HepG2 (cell line): ENCODE results near the gene VSNL1. TPM values are rescaled to one million over a fixed set of nuclear protein-coding genes. Genes with fewer than 3 reads are reported as not detected.
A peak's percentile ranks its signal among the peaks of the same experiment; 100 is the strongest.

Experiments used
- CEBPB ChIP-seq: IDR thresholded peaks from 2 replicates; pipeline ENCODE4 v1.6.1; 2011; ENCODE audit warnings: low read depth, low read length, improper control_type of control experiment, borderline replicate concordance
- DNMT1 ChIP-seq: sonication (generic); formaldehyde crosslinking; IDR thresholded peaks from 2 replicates; pipeline ENCODE4 v1.5.1; 2020; ENCODE audit warnings: mild to moderate bottlenecking, missing genetic modification reagents
- HHEX ChIP-seq: IDR thresholded peaks from 2 replicates; pipeline ENCODE4 v1.6.1; 2016; ENCODE audit warnings: control low read depth
- NFYB ChIP-seq: sonication (generic); formaldehyde crosslinking; IDR thresholded peaks from 2 replicates; pipeline ENCODE4 v1.4.0; 2020; ENCODE audit warnings: missing genetic modification reagents
- NONO ChIP-seq, 2 experiments: fragments of 450-650 bp in 1 of 2; sonication (generic) in 1 of 2; formaldehyde crosslinking in 1 of 2; IDR thresholded peaks in 1 of 2; conservative IDR thresholded peaks in 1 of 2; 2 replicates each; pipeline versions ENCODE4 v1.6.1 to v1.8.0; 2017 to 2022; ENCODE audit warnings: mild to moderate bottlenecking in 1 of 2, missing genetic modification reagents in 1 of 2, moderate library complexity in 1 of 2
- POGZ ChIP-seq: sonication (generic); formaldehyde crosslinking; IDR thresholded peaks from 2 replicates; pipeline ENCODE4 v1.4.0; 2020; ENCODE audit warnings: mild to moderate bottlenecking, missing genetic modification reagents
- RXRB ChIP-seq: IDR thresholded peaks from 2 replicates; pipeline ENCODE4 v1.6.1; 2016; ENCODE audit warnings: borderline replicate concordance, missing genetic modification reagents, missing compliant biosample characterization
- SIN3A ChIP-seq: IDR thresholded peaks from 2 replicates; pipeline ENCODE4 v1.6.1; 2011; ENCODE audit warnings: low read depth, mild to moderate bottlenecking, control low read depth, low read length, borderline replicate concordance
- TCF12 ChIP-seq, 2 experiments: fragments of 450-650 bp in 1 of 2; sonication (generic) in 1 of 2; formaldehyde crosslinking in 1 of 2; IDR thresholded peaks; 2 replicates each; pipeline versions ENCODE4 v1.6.1 to v1.8.0; 2017 to 2022; ENCODE audit warnings: antibody characterized with exemption in 1 of 2, mild to moderate bottlenecking in 1 of 2, missing genetic modification reagents in 1 of 2, moderate library complexity in 1 of 2
- WIZ ChIP-seq: sonication (generic); formaldehyde crosslinking; IDR thresholded peaks from 2 replicates; pipeline ENCODE4 v1.5.1; 2020; ENCODE audit warnings: mild to moderate bottlenecking, missing genetic modification reagents
- ZNF589 ChIP-seq: sonication (generic); formaldehyde crosslinking; conservative IDR thresholded peaks from 2 replicates; pipeline ENCODE4 v1.8.0; 2022; ENCODE audit warnings: mild to moderate bottlenecking, moderate library complexity, missing genetic modification reagents
- ZNF674 ChIP-seq: sonication (generic); formaldehyde crosslinking; IDR thresholded peaks from 2 replicates; pipeline ENCODE4 v1.5.0; 2020; ENCODE audit warnings: low read depth, mild to moderate bottlenecking, missing genetic modification reagents
- ZSCAN29 ChIP-seq: sonication (generic); formaldehyde crosslinking; conservative IDR thresholded peaks from 2 replicates; pipeline ENCODE4 v1.4.0; 2020; ENCODE audit warnings: mild to moderate bottlenecking, missing genetic modification reagents
- polyA plus RNA-seq, 8 experiments: library from polyadenylated mRNA; depleted of rRNA in 3 of 8; stranded (reverse) in 7 of 8; unstranded in 1 of 8; fragments of >200 nt; fragmentation: Illumina TruSeq in 4 of 8; extraction: Trizol in 4 of 8; gene quantifications; 2 replicates each; pipeline versions ENCODE4 v1.2.1 to v1.2.3, GENCODE V29; 2011 to 2016; ENCODE audit warnings: low read depth in 4 of 8, missing spikeins in 1 of 8, mixed read lengths in 1 of 8; ENCODE audit not compliant: insufficient read depth in 1 of 8
- total RNA-seq, 5 experiments: library from RNA; depleted of rRNA; stranded (reverse); fragments of >200 nt; fragmentation: Illumina TruSeq; extraction: Trizol; gene quantifications; 2 replicates each; pipeline ENCODE4 v1.2.3, GENCODE V29; 2016; ENCODE audit warnings: low read depth in 1 of 5
- TF ChIP-seq, protein P1 (sequence below): sonication (generic); formaldehyde crosslinking; IDR thresholded peaks from 2 replicates; pipeline ENCODE4 v1.4.0; 2020; ENCODE audit warnings: mild to moderate bottlenecking, missing genetic modification reagents
- TF ChIP-seq, protein P2 (sequence below): sonication (generic); formaldehyde crosslinking; IDR thresholded peaks from 2 replicates; pipeline ENCODE4 v1.8.0; 2022; ENCODE audit warnings: missing genetic modification reagents, low read depth, mild to moderate bottlenecking, borderline replicate concordance
- TF ChIP-seq, protein P3 (sequence below): sonication (generic); formaldehyde crosslinking; IDR thresholded peaks from 2 replicates; pipeline ENCODE4 v1.5.1; 2020; ENCODE audit warnings: mild to moderate bottlenecking, missing genetic modification reagents
- TF ChIP-seq, protein P4 (sequence below): sonication (generic); formaldehyde crosslinking; IDR thresholded peaks from 2 replicates; pipeline ENCODE4 v1.5.1; 2020; ENCODE audit warnings: missing genetic modification reagents, mild to moderate bottlenecking, borderline replicate concordance
- TF ChIP-seq, protein P5 (sequence below): sonication (generic); formaldehyde crosslinking; IDR thresholded peaks from 2 replicates; pipeline ENCODE4 v1.5.0; 2020; ENCODE audit warnings: missing genetic modification reagents
- TF ChIP-seq, protein P6 (sequence below): sonication (generic); formaldehyde crosslinking; IDR thresholded peaks from 2 replicates; pipeline ENCODE4 v1.4.0; 2020; ENCODE audit warnings: missing genetic modification reagents

Gene VSNL1
- total and polyA plus RNA-seq, 2 of the 13 experiments (the other 11 are each of a cell fraction or from before 2014, with no cell fraction given), result 63.2 to 95.9 TPM

DNA sequence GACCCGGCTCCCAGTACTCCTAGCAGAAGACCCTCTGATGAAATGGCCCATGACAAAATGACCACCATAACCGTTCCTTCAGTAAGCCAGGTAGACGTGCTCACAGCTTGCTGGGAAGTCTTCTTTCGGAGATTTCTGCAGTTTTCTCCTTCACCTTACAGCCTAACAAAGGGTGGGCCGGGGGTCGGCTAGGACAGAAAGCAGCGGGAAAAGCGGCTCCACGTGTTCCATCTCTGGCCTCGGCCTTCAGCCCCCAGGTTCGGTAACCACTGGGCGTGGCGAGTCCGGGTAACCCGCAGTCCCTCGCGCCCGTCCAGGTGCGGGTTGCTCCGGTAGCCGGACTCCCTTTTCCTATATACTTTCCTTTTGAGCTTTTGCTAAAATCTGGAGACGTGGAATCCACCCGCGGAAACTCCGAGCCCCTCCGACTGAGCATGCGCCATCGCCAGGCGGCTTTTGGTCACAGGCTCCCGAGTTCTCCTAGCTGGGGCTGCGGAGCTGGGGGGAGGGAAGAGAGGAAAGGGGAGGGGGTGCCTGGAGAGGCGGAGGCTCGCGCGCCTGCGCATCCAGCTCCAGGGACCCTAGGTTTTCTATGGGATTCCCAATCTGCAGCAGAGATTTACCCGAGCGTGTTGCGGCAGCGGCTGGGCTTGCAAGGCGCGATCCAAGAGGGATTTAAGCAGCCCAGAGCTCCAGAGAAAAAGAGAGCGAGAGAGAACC is at the start of gene VSNL1 (continued):
- TF ChIP-seq RXRB (CRISPR knock-in tag) (0 out of 2 replicates have a peak, but pooled peaks have one; percentile 53), WIZ (CRISPR knock-in tag) (peak; percentile 26; the same call in 1 of the 2 replicates), NONO (IDR thresholded peaks at IDR 0.05) (no peak), NONO (CRISPR knock-in tag; conservative IDR thresholded peaks at IDR 0.05) (peak; percentile 71), ZSCAN29 (CRISPR knock-in tag) (no peak; the same call in 1 of the 2 replicates), NFYB (CRISPR knock-in tag) (0 out of 2 replicates have a peak, but pooled peaks have one; percentile 5), CEBPB (no peak), ZNF674 (CRISPR knock-in tag) (no peak), HHEX (no peak), ZNF589 (CRISPR knock-in tag) (peak; percentile 58; the same call in 1 of the 2 replicates), DNMT1 (CRISPR knock-in tag) (peak; percentile 83; the same call in 1 of the 2 replicates), TCF12 (IDR thresholded peaks at IDR 0.05) (no peak), TCF12 (CRISPR knock-in tag; IDR thresholded peaks at IDR 0.05) (no peak; the same call in 1 of the 2 replicates), SIN3A (0 out of 2 replicates have a peak, but pooled peaks have one; percentile 70), POGZ (CRISPR knock-in tag) (peak; percentile 72)
- TF ChIP-seq, protein P1, sequence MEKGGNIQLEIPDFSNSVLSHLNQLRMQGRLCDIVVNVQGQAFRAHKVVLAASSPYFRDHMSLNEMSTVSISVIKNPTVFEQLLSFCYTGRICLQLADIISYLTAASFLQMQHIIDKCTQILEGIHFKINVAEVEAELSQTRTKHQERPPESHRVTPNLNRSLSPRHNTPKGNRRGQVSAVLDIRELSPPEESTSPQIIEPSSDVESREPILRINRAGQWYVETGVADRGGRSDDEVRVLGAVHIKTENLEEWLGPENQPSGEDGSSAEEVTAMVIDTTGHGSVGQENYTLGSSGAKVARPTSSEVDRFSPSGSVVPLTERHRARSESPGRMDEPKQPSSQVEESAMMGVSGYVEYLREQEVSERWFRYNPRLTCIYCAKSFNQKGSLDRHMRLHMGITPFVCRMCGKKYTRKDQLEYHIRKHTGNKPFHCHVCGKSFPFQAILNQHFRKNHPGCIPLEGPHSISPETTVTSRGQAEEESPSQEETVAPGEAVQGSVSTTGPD (CRISPR knock-in tag), result 0 out of 2 replicates have a peak, but pooled peaks have one; percentile 26
- TF ChIP-seq, protein P2, sequence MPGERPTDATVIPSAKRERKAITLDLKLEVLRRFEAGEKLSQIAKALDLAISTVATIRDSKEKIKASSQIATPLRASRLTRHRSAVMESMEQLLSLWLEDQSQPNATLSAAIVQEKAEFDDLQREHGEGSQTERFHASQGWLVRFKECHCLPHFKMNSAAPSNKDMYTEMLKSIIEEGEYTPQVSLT (CRISPR knock-in tag), result no peak
- TF ChIP-seq, protein P3, sequence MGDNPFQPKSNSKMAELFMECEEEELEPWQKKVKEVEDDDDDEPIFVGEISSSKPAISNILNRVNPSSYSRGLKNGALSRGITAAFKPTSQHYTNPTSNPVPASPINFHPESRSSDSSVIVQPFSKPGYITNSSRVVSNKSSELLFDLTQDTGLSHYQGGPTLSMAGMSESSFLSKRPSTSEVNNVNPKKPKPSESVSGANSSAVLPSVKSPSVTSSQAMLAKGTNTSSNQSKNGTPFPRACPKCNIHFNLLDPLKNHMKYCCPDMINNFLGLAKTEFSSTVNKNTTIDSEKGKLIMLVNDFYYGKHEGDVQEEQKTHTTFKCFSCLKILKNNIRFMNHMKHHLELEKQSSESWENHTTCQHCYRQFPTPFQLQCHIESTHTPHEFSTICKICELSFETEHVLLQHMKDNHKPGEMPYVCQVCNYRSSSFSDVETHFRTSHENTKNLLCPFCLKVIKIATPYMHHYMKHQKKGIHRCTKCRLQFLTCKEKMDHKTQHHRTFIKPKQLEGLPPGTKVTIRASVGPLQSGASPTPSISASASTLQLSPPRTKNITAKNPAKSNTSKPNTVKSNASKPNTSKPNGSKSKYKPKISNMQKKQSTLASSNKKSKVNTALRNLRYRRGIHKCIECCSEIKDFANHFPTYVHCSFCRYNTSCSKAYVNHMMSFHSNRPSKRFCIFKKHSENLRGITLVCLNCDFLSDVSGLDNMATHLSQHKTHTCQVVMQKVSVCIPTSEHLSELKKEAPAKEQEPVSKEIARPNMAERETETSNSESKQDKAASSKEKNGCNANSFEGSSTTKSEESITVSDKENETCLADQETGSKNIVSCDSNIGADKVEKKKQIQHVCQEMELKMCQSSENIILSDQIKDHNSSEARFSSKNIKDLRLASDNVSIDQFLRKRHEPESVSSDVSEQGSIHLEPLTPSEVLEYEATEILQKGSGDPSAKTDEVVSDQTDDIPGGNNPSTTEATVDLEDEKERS, result peak; percentile 63; the same call in 1 of the 2 replicates
- TF ChIP-seq, protein P4, sequence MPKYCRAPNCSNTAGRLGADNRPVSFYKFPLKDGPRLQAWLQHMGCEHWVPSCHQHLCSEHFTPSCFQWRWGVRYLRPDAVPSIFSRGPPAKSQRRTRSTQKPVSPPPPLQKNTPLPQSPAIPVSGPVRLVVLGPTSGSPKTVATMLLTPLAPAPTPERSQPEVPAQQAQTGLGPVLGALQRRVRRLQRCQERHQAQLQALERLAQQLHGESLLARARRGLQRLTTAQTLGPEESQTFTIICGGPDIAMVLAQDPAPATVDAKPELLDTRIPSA (CRISPR knock-in tag), result peak; percentile 59; the same call in 1 of the 2 replicates
- TF ChIP-seq, protein P5, sequence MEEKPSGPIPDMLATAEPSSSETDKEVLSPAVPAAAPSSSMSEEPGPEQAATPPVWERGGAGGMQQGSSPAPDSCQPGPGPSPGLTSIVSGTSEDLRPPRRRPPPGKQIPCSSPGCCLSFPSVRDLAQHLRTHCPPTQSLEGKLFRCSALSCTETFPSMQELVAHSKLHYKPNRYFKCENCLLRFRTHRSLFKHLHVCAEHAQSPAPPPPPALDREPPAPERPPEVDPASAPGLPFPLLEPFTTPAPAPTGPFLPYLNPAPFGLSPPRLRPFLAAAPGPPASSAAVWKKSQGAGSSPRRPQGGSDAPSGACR, result no peak
- TF ChIP-seq, protein P6, sequence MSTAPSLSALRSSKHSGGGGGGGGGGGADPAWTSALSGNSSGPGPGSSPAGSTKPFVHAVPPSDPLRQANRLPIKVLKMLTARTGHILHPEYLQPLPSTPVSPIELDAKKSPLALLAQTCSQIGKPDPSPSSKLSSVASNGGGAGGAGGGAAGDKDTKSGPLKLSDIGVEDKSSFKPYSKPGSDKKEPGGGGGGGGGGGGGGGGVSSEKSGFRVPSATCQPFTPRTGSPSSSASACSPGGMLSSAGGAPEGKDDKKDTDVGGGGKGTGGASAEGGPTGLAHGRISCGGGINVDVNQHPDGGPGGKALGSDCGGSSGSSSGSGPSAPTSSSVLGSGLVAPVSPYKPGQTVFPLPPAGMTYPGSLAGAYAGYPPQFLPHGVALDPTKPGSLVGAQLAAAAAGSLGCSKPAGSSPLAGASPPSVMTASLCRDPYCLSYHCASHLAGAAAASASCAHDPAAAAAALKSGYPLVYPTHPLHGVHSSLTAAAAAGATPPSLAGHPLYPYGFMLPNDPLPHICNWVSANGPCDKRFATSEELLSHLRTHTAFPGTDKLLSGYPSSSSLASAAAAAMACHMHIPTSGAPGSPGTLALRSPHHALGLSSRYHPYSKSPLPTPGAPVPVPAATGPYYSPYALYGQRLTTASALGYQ (CRISPR knock-in tag), result peak; percentile 51
